DOHH2 (cell line): ENCODE data around the gene DIP2C.

ENCODE experiments used
- H3F3A ChIP-seq: fragments of 200-600 bp; sonication (generic), shearing (Covaris generic); 2 replicates; pipeline ENCODE4 v1.6.0; 2016; ENCODE audit warnings: antibody characterized with exemption, mild to moderate bottlenecking; ENCODE audit not compliant: control insufficient read depth, insufficient read depth
- H3K27ac ChIP-seq: fragments of 200-600 bp; sonication (generic); 2 replicates; pipeline ENCODE4 v1.5.1; 2014; ENCODE audit warnings: low read depth, mild to moderate bottlenecking, low read length, moderate library complexity
- H3K27me3 ChIP-seq: fragments of 200-600 bp; sonication (generic); 2 replicates; pipeline ENCODE4 v1.6.1; 2014; ENCODE audit warnings: mild to moderate bottlenecking, low read length, mixed read lengths; ENCODE audit not compliant: control insufficient read depth
- H3K36me3 ChIP-seq: fragments of 200-600 bp; sonication (generic); 2 replicates; pipeline ENCODE4 v1.6.1; 2014; ENCODE audit warnings: mild to moderate bottlenecking, low read length, moderate library complexity, mixed read lengths; ENCODE audit not compliant: control insufficient read depth
- H3K4me1 ChIP-seq: fragments of 200-600 bp; sonication (generic); 2 replicates; pipeline ENCODE4 v1.6.1; 2014; ENCODE audit warnings: mild to moderate bottlenecking, low read length, mixed read lengths; ENCODE audit not compliant: control insufficient read depth
- H3K4me2 ChIP-seq: fragments of 200-600 bp; sonication (generic); 2 replicates; pipeline ENCODE4 v1.6.0; 2014; ENCODE audit warnings: mild to moderate bottlenecking, low read length, moderate library complexity
- H3K4me3 ChIP-seq: fragments of 200-600 bp; sonication (generic); 2 replicates; pipeline ENCODE4 v1.5.1; 2014; ENCODE audit warnings: mild to moderate bottlenecking, low read length, mixed read lengths
- H3K79me2 ChIP-seq: fragments of 200-600 bp; sonication (generic); 2 replicates; pipeline ENCODE4 v1.6.1; 2014; ENCODE audit warnings: mild to moderate bottlenecking, low read length, mixed read lengths; ENCODE audit not compliant: control insufficient read depth
- H3K9me2 ChIP-seq: fragments of 200-600 bp; sonication (generic); replicated peaks from 2 replicates; pipeline ENCODE4 v1.6.1; 2014; ENCODE audit warnings: mild to moderate bottlenecking, low read length, mixed read lengths; ENCODE audit not compliant: control insufficient read depth
- H3K9me3 ChIP-seq: fragments of 200-600 bp; sonication (generic); 2 replicates; pipeline ENCODE4 v1.6.1; 2014; ENCODE audit warnings: antibody characterized with exemption, low read length, mixed read lengths; ENCODE audit not compliant: control insufficient read depth, insufficient read depth
- H4K20me1 ChIP-seq: fragments of 200-600 bp; sonication (generic); 2 replicates; pipeline ENCODE4 v1.6.0; 2014; ENCODE audit warnings: low read depth, mild to moderate bottlenecking, antibody characterized with exemption, low read length, moderate library complexity; ENCODE audit not compliant: control insufficient read depth, insufficient read depth
- EZH2phosphoT487 ChIP-seq: fragments of 200-600 bp; sonication (generic); IDR thresholded peaks from 2 replicates; pipeline ENCODE4 v1.6.1; 2017; ENCODE audit warnings: borderline replicate concordance, mild to moderate bottlenecking, antibody characterized with exemption, low read length, moderate library complexity, mixed read lengths
- TF ChIP-seq, protein P1 (sequence below): fragments of 200-600 bp; sonication (generic); IDR thresholded peaks from one replicate; pipeline ENCODE4 v1.5.1; 2014; ENCODE audit warnings: antibody characterized with exemption, mild to moderate bottlenecking, low read depth, low read length; ENCODE audit not compliant: poor library complexity, severe bottlenecking

The DIP2C gene

GRCh38 chr10:677750-678661, 11.5 kb downstream of the DIP2C start:
- no peaks in the 10 kb centered on the region for H3F3A ChIP-seq
- TF ChIP-seq, protein P1, sequence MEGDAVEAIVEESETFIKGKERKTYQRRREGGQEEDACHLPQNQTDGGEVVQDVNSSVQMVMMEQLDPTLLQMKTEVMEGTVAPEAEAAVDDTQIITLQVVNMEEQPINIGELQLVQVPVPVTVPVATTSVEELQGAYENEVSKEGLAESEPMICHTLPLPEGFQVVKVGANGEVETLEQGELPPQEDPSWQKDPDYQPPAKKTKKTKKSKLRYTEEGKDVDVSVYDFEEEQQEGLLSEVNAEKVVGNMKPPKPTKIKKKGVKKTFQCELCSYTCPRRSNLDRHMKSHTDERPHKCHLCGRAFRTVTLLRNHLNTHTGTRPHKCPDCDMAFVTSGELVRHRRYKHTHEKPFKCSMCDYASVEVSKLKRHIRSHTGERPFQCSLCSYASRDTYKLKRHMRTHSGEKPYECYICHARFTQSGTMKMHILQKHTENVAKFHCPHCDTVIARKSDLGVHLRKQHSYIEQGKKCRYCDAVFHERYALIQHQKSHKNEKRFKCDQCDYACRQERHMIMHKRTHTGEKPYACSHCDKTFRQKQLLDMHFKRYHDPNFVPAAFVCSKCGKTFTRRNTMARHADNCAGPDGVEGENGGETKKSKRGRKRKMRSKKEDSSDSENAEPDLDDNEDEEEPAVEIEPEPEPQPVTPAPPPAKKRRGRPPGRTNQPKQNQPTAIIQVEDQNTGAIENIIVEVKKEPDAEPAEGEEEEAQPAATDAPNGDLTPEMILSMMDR = no peak
- TF ChIP-seq EZH2phosphoT487 = no peak

GRCh38 chr10:677038-677437, 12.4 kb downstream of the DIP2C start:
- TF ChIP-seq, protein P1 = no peak
- TF ChIP-seq EZH2phosphoT487 = no peak
- Histone ChIP-seq H3K4me1 (no peaks in the 10 kb centered on the region), H4K20me1 (no peaks in the 10 kb centered on the region), H3K4me3 (no peak overlapping the region), H3F3A (no peaks in the 10 kb centered on the region), H3K79me2 (no peaks in the 10 kb centered on the region), H3K9me2 (no peaks in the 10 kb centered on the region), H3K4me2 (no peak overlapping the region), H3K27ac (no peak overlapping the region), H3K27me3 (peaks cover 11% of the 10 kb centered on the region), H3K9me3 (no peaks in the 10 kb centered on the region), H3K36me3 (no peaks in the 10 kb centered on the region)

More at GRCh38 chr10:677750-678661, 11.5 kb downstream of the DIP2C start:
- Histone ChIP-seq H3K9me2 (no peaks in the 10 kb centered on the region), H3K9me3 (no peaks in the 10 kb centered on the region), H3K4me2 (no peak overlapping the region), H4K20me1 (no peaks in the 10 kb centered on the region), H3K27me3 (peaks cover 11% of the 10 kb centered on the region), H3K27ac (no peak overlapping the region), H3K79me2 (no peaks in the 10 kb centered on the region), H3K4me3 (no peak overlapping the region), H3K36me3 (no peaks in the 10 kb centered on the region), H3K4me1 (no peaks in the 10 kb centered on the region)

DNA sequence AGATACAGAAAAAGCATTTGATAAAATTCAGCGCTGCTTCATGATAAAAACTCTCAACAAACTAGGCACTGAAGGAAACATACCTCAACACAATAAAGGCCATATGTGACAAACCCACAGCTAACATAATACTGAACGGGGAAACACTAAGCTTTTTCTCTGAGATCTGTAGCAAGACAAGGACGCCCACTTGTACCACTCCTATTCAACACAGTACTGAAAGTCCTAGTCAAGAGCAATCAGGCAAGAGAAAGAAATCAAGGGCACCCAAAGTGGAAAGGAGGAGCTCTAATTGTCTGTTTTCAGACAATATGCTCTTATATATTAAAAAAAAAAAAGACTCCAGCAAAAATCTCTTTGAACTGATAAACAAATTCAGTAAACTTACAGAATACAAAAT, 13.3 kb downstream of the DIP2C start:
- Histone ChIP-seq H3K4me1 (no peaks in the 10 kb centered on the region), H3K4me3 (no peak overlapping the region), H3K9me3 (no peaks in the 10 kb centered on the region), H3K9me2 (no peaks in the 10 kb centered on the region), H3K4me2 (no peak overlapping the region), H3K27ac (no peak overlapping the region), H3K36me3 (no peaks in the 10 kb centered on the region), H3F3A (no peaks in the 10 kb centered on the region), H3K27me3 (peaks cover 11% of the 10 kb centered on the region), H3K79me2 (no peaks in the 10 kb centered on the region), H4K20me1 (no peaks in the 10 kb centered on the region)
- TF ChIP-seq EZH2phosphoT487 = no peak
- TF ChIP-seq, protein P1 = no peak
